Activated CD8-positive, alpha-beta memory T cell treated with anti-CD3 and anti-CD28 coated beads, Interleukin-2, amount 50 U/mL, for 1 hour (primary cell): ENCODE data around the gene LY6G5B.
A peak's percentile ranks its signal among the peaks of the same experiment; 100 is the strongest.

Experiments
- DNase-seq: peaks from one replicate; pipeline ENCODE4 v3.0.0-alpha.2; 2020; ENCODE audit errors: extremely low read depth

The LY6G5B gene

DNA sequence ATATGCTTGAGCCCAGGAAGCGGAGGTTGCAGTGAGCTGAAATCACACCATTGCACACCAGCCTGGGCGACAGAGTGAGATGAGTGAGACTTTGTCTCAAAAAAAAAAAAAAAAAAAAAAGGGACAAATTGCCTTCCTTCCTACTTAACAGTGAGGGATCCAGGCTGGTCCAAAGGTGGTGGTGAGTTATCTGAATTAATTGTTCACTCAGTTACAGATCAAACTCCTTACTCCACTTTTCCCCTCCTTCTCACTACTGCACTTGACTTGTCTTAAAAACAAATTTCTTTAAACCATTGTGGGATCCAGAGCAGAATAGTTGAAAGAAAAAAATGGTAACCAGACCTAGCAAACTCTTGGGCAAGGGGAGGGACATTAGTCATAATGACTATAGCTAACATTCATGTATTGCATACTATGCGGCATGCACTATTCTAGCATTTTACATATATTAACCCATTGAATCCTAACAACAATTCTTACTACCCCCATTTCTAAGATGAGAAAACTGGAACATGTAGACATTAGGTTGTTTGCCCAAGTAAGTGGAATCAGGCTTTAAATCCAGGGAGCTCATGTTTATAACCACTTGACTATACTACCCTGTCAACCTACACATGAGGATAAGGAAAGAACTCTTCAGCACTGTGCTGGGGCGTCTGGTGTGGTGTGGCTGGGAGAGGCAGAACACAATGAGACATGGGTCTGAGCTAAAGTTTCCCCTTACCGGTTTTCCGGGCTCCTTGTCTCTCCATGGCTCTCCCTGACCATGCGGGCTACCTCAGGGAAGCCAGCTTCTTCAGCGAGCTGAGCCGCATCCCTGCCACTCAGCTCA, 6.4 kb upstream of the LY6G5B start:
- no peak for DNase-seq

DNA sequence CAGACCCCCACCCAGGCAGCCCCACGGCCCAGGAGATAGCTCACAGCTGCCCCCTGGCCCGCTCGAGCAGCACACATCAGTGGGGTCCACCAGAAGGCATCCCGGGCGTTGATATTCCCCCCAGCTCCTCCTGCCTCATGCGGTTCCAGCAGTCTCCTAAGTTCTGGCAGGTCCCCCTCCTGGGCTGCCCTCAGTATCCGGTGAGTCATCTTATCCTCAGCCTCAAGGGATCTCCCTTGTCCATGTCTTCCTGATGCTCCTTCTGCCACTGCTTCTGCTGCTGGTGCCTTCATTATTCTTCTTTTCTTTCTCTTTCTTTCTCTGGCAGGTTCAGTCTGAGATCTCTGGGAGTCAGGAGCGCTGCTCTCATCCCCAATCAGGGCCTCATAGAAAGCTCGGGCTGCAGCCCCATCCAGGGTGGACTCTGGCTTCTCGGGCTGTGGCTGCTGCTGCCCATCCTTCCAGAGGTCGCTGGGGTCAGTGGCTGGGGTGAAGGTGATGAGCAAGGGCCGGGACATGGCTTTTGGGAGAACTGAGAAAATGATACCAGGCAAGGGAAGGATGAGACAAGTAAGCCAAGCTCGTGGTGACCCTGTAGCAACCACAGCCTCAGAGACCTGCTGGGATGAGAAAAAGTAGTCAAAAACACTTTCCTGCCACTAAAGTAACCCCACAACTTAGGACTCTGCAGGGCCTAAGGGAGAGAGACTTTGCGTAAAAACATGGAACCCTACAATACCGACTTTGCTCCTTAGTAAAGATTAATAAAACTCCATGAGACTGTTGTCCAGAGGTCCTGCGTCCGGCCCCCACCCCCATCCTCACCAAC, 5.6 kb upstream of the LY6G5B start:
- DNase-seq = no peak

DNA sequence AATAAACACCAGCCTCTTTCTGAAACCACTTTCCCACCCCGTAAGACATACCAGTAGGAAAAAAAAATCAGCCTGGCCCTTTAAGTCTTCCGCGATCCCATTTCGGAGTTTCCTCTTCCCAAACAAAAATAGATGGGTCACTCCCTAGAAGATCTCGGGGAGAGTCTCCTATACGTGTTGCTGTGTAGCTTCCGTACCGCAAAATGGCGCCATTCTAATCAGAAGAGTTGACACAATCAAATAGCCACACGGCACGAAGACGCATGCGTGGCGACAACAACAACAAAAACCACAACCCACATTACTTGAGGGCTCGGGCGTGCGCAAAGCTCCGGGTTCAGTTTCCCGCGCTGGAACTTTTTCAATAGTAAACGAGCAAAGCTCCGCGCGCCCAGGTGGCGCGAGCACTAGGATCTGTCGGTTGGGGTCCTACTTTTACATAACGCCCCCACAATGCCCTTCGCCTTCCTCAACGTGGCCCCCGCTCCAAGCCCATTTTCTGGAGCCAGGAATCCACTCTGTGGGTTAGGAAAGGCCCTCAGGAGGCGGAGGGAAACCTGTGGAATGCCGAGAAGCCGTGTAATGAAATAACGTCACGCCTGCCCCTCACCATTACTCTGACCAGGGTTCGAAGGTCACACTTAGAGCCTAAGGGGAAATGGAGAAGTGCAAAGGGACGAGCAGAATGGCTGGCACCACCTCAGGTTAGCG, 4.8 kb upstream of the LY6G5B start, which contains the start of gene GPANK1:
Gene GPANK1 (minus strand): TSS at position 208 of the 711 bp plus-strand sequence. CDS start 519 bp downstream, outside the sequence.
- DNase-seq = peak; percentile 76

DNA sequence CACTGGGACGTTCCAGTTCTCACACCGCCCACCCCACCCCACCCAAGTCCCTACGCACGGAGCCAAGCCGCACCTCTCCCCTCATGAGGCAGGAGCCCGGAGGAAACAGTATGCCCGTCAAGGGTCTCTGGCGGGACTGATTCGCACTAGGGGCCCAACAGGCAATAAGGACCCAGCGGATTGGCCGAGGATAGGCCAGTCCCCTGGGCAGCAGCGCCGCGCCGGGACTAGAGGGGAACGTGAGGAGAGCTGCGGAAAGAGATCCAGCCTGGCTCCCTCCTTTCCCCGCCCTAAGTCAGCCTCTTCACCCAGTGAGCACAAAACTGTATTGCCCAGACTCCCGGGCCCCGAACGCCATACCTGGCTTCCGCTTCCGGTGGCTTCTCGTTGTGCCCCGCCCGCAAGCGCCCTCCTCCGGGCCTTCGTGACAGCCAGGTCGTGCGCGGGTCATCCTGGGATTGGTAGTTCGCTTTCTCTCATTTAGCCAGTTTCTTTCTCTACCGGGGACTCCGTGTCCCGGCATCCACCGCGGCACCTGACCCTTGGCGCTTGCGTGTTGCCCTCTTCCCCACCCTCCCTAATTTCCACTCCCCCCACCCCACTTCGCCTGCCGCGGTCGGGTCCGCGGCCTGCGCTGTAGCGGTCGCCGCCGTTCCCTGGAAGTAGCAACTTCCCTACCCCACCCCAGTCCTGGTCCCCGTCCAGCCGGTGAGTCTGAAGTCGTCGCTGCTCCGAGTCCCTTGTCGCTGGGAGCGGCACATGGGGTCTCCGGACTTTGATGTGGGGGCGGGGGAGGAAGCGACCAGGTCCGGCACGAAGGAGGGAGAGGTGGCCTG, 4.1 kb upstream of the LY6G5B start, which contains the start of gene CSNK2B:
Gene CSNK2B (plus strand): TSS at position 580 of the 836 bp plus-strand sequence. CDS start 752 bp downstream, outside the sequence.
- DNase-seq = peak; percentile 96

DNA sequence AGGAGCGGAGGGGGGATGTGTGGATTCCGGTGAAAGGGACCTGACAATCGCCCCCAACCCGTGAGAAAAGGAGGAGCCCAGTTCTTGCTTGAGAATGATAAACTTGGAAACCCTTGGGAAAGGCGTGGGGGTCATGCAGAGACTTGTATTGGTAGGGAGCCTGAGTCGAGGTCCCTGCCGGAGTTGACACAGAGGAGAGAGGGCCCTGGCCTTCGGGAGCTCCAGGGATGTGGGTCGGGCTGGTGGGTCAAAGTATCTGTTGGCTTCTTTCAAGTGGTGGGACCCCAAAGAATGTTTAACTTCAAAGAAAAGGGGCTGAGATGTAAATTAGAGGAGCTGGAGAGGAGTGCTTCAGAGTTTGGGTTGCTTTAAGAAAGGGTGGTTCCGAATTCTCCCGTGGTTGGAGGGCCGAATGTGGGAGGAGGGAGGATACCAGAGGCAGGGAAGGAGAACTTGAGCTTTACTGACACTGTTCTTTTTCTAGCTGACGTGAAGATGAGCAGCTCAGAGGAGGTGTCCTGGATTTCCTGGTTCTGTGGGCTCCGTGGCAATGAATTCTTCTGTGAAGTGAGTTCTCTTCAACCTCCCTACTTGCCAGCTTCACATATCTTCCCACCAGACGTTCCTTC, 3.3 kb upstream of the LY6G5B start:
- no peak for DNase-seq

DNA sequence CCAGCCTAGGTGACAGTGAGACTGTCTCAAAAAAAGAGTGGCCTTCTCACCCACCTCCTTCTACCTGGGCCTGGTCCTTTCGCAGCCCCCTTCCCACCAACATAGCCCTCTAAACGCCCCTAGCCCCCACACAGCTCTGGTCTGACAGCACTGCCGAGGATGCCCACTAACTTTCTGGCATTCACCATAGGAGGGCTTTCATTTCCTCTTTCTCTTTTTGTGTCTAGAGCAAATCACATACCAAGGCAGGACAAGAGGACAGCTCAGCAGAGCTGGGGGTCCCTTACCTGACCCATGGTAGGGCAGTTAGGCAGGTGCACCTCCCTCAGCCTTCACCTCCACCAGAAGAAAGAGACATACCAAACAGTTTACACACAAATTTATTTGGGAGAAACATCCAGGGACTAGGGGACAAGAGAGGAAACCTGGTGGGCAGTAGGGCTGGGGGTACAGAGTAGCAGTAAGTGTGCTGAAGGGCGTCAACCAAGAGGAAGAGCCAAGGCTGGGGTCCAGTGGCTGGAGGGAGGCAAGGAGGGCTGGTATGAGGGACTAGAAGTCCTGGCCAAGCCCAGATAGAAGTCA, 6.6 kb downstream of the LY6G5B start:
- DNase-seq = no peak

DNA sequence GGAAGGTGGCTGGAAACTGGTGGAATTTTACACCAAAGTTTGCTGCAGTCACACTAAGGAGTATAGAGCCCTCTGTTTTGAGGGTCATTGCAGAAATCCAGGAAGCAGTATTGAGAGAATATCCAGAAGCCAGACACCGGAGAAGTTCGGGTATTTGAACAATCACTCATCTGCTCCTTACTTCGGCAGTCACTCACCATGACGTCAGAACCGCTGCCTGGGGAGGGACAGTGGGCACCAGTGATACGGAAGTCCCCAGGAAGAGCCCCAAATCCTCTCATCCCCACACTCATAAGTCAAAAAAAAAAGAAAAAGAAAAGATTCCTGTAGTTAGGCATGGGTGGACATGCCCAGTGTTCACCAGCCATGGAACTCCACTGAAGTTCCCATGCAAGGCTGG, 7.1 kb downstream of the LY6G5B start:
- no peak for DNase-seq

DNA sequence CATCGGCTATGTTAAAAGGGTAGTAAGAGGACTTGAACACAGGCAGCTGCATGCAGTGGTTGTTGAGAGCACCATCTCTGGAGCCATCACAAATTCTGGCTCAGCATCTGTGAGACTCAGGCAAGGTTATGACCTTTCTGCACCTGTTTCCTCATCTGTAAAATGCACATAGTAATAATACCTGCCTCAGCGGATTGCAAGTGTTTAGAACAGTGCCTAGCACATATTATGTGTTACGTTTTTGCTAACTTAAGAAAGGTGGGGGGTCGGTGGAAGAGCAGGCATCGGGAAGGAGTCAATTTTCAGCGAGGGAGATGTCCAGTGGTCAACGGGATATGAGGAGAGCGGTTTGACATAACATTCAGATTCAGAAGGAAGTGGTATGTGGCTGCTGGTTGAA, 8.2 kb downstream of the LY6G5B start:
- no peak for DNase-seq

DNA sequence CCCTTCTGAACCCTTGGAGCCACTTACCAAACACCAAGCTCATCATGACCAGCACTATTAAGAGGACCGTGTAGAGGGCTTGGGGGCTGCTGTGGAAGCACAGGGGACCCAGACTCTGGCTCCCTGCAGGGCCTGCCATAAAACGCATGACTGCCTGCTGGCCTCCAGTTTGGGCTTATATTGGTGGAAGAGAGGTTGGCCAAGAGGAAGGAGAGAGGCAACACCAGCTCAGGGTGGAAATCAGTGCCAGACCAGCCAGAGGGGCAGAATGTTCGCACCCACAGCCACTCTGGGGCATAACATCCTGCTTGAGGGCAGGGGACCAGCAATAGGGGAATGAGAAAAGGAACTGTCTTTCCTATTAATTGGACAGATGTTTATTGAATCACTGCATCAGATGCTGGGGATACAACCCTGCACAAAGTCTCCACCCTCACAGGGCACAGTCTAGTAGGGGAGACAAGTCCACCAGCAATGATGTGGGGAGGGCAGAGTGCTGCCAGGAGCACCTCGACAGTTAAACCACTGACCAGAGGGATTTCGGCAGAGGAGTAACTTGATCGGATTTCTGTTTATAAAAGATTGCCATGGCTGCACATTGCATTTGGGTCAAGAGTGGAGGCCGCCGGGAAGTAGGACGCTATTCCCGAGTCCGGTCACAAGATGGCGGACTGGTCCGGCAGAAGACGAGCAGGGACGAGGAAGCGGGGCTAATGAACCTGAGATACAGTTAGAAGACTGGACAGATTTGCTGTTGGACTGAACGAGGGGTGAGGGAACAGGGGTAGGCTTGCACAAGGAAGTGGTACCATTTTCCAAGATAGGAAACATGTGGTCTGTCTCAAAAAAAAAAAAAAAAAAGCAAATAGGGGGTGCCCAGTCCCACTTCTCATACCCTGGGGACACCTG, 10.7 kb downstream of the LY6G5B start, which contains the start of gene LY6G5C:
Gene LY6G5C (minus strand): TSS at position 842 of the 909 bp plus-strand sequence. CDS start 694 bp downstream, at position 148.
- no peak for DNase-seq

DNA sequence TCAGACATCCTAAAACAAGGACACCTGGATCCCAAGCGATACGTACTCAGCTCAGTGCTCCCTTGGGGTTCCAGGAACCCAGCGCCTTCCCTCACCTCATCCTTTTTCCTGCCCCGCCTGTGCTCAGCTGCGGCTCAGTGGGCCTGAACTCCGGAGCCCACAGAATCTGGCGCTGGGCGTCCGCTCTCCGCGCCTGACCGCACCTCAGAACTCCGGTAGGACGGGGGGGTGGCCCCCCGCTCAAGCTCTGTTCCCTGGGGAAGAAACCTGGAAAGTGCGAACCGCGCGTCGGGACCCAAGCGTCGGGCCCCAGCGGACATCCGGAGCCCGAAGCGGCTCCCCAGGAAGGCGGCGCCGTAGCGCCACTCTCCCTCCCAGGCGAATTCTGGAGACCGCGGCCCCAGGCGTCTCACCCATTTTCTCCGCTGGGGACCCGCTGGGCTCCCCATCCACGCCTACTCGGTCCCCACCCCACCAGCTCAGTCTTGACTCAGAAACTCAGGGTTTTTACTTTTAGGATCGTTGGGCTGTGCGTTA, 11.4 kb downstream of the LY6G5B start:
- DNase-seq = no peak

DNA sequence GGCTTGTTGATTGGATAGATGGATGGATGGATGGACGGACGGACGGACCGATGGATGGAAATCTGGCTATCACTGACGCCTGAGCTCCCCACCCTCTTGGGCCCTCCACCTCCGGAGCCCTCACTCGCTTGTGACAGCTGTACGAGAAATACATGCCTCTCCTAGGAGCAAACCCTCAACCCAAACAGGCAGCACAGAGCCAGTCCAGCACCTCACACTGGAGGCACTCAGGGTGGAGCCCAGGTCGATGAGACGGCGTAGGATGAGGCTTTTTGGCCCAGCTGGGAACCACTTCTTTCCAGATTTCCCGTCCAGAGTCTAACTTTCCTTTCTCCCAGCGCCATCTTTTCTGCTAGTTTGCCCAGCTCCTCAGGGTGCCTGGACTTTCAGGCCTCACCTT, 13.8 kb downstream of the LY6G5B start:
- DNase-seq = no peak

DNA sequence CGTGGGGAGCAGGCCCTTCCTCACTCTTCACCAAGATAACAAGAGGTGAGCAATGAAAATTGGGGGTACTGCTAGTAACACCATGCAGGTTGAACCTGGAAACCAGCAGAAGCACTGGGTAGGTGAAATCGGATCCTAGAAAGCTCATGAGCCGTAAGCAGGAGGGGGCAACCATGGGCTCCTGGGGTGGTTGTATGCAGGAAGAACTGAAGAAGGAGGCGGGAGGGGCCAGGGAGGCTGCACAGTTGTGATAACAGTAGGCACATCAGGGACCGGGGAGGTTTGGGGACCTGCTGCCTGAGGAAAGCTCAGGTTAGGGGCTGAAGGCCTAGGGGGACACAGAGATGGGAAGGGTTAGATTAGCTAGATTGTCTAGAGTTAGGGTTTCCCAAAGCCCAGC, 16.7 kb downstream of the LY6G5B start:
- no peak for DNase-seq

DNA sequence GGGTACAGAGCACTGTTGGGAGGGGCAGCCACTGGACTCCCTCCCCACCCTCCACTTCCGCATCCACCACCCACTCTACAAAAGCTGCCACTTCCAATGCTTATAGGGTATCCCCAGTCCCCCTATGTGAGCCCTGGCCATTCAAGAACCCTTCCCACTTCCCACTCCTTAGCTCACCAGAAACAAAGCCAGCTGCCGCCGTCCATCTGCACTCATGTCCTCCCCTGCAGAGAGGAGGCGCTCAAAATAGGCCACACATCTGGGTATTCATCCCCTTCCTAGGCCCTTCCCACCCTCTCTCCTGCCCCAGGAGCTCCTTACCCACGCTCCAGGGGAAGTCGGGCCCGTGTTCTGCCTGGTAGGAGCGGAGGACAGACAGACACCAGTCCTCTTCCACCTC, 17.5 kb downstream of the LY6G5B start:
- no peak for DNase-seq

DNA sequence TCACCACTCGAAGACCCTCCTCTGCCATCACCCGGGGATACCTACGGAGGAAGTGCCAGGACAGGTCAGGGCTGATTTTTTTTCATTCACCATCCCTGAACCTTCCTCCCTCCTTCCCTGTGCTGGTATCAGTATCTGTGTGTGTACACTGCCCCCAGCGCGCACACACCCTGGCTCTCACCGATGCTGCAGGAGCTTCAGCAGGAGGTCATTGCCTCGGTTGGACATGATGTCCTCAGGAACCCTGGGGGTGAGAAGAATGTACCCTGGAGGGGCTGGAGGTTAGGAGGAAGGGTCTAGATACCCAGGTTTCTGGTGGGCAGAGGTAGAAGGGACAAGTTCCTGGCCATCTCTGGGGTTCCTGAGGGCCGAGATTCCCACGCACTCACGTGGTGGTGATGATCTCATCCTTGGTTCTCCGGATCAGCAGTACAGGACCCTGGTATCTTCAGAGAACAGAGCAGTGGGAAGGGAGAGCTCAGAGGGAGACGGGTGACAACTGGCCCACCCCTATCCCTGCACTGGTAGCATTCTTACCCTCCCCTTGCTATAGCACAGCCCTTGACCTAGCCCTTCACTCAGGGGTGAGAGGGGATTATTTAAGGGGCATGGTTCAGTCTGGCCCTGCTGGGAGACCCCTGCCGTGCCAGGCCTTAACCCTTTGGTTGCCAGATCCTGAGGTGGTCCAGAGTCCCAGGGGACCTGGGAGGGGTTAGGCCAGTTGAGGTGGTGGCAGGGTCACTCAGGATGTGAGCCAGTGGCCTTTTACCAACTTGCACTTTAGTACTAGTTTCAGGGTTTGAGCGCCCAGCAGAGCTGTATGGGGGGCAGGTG, 18.3 kb downstream of the LY6G5B start:
- DNase-seq = no peak

DNA sequence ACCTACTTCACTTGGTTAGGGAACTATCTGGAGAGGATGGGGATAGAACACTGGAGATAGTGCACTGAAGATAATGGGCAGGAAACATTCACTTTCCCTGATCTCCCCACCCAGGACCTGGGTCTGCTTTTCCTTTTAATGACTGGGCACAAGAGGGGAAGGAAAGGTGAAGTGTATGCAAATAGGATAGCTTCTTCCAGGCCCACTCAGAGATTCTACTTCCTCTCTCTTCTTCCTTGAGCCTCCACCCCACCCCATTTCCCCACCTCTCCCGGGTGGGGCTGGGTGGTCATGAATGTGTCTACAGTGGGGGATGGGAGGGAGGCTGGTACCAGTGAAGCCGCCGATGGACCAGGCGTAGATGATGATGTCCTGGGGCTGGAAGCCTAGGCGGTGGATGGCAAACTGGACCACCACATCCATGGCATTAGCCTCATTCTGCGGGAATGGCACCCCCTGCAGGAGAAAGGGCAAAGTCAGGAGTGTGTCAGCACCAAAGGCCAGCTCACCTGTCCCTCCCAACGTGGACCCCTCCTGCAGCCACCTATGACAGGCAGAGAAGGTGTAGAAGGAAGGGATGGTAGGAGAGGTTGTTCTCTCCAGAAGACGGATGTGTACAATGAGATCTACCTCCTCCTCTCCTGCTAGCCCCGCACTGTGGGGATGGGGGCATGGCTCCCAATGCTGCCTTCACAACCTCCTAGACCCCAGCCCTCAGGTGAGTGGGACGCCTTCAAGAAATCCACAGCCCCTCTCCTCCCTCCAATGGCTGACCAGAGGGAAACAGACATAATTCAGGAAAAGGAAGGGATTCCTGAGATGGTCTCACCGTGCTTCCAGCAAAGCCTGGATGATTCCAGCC, 19.7 kb downstream of the LY6G5B start:
- no peak for DNase-seq

DNA sequence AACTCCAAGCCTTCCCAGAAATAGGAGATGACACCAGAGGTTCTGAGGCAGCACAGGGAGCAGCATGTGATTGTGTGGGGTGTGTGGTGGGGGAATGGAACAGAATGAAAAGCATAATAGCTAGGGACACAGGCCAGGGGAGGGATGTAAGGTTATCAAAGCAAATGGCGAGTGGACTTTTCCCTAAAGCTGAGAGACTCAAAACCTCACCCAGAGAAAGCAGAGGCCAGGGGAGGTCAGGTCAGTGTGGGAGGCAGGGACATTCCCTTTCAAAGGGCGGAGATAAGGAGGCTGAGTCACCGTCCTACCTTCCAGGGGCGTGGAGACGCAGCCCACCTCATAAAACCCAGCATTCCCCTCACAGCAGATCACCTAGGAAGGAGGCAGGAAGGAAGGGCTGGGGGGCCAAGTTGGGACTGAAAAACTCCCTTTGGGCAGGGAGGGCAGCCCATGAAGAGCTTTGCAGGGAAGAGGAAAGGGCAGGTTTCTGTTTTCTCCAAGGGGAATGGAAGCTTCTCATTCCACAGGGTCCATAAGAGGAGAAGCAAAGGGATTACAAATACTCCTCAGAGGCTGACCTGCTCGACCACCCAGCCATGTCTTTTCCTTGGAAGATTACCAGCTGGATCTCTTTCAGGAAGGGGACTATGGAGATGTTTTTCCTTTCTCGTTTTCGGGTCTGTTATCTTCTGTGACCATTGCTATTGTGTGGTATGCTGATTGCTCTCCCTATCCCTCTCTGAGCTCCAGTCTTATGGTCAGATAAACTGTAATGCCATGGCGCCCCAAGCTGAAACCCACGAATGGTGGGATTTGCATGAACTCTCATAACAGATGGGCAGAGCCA, 20.7 kb downstream of the LY6G5B start:
- DNase-seq = no peak
